H1 (cell line): ENCODE data around the gene CSPG5. TPM values are rescaled to one million over a fixed set of nuclear protein-coding genes. Genes with fewer than 3 reads are reported as not detected.

Experiments used
- GABPA ChIP-seq: IDR thresholded peaks from 2 replicates; pipeline ENCODE4 v1.6.1; 2011; ENCODE audit warnings: mild to moderate bottlenecking, low read length, moderate library complexity, borderline replicate concordance; ENCODE audit not compliant: insufficient read depth
- NRF1 ChIP-seq: IDR thresholded peaks from 2 replicates; pipeline ENCODE4 v1.6.1; 2011; ENCODE audit warnings: mild to moderate bottlenecking, low read depth, low read length, improper control_type of control experiment
- RBBP5 ChIP-seq: IDR thresholded peaks from 2 replicates; pipeline ENCODE4 v1.7.1; 2012; ENCODE audit warnings: low read depth, mild to moderate bottlenecking, inconsistent platforms, low read length, moderate library complexity, borderline replicate concordance
- SUZ12 ChIP-seq: fragments of 200-600 bp; sonication (generic); IDR thresholded peaks from 2 replicates; pipeline ENCODE4 v1.6.1; 2012; ENCODE audit warnings: mild to moderate bottlenecking, inconsistent platforms, low read length, moderate library complexity, mixed read lengths
- polyA plus RNA-seq, 7 experiments: library from polyadenylated mRNA; depleted of rRNA in 3 of 7; stranded (reverse) in 5 of 7; unstranded in 2 of 7; fragments of >200 nt in 5 of 7; fragments of 200-250 nt in 2 of 7; gene quantifications; 1 replicate in 5 of 7; 2 replicates in 1 of 7; 4 replicates in 1 of 7; pipeline versions ENCODE4 v1.2.1 to v1.2.3, GENCODE V29; 2011 to 2013; ENCODE audit warnings: missing spikeins in 2 of 7, mixed read lengths in 2 of 7
- total RNA-seq: library from RNA; stranded (reverse); fragmentation: NEBNext Ultra II Directional; extraction: Animal tissue kit (Norgen Biotek cat#: 25700); gene quantifications from 2 replicates; pipeline ENCODE4 v1.2.1, GENCODE V29; 2021

CSPG5 gene
- total and polyA plus RNA-seq, 2 of the 8 experiments (the other 6 are each of a cell fraction or from before 2014, with no cell fraction given): 2.1 to 7.4 TPM

DNA sequence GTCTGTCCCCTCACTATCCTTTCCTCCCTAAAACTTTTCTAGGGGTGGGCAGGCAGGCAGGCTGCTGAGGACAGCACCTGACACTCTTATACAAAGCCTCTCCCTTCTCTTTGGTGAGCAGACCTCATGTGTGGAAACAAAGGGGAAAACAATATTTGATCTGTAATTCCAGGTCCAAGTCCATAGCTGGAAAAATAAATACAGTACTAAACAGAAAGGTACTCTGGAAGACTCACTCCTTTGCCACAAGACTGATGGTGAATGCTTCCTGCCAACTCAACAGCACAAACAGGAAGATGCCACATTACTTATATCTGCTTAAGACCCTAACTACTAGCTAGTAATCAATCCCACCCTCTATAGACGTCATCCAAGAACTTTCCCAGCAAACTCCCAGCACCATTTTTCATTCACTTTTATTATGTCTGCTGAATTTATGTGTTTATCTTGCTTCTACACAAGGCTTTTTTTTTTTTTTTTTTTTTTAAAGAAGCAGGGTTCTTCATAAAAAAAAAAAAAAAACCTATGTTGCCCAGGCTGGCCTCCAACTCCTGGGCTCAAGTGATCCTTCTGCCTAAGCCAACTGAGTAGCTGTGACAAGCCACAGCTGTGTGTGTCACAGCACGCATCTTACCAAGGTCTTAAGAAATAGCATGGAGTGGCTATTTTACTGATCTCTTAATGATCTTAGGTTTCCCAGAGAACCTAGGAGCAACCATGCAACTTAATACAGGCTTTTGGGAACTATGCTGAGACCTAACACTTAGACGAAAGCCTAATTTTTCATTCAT, 44.2 kb upstream of the CSPG5 start (continued):
- TF ChIP-seq GABPA (no peak), NRF1 (no peak), SUZ12 (no peak), RBBP5 (no peak)
